Stimulated activated CD8-positive, alpha-beta memory T cell treated with anti-CD3 and anti-CD28 coated beads, Interleukin-12 subunit alpha, Interleukin-12 subunit beta, amount 100 ng/mL, for 4 hours (primary cell): ENCODE measurements around the gene IL10RA.
"Not testable (repeated sequence)": the region's sequence is repeated elsewhere in the genome, so short reads cannot be mapped to it uniquely, and the experiment has no call there.

Experiments used
- DNase-seq: peaks from one replicate; pipeline ENCODE4 v3.0.0-alpha.2; 2020; ENCODE audit warnings: low read depth

IL10RA gene

DNA sequence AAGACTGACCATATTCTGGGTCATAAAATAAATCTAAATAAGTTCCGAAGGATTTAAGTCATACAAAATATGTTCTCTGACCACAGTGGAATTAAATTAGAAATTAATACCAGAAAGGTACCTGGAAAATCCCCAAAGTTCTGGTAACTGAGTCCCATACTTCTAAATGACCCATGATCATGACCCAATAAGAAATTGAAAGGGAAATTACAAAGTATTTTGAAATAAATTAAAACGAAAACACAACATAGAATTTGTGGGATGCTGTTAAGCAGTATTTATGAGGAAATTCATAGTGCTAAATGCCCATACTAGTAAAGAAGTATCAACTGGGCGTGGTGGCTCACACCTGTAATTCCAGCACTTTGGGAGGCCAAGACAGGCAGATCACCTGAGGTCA is 23.4 kb upstream of the IL10RA start:
- no peak for DNase-seq

GRCh38 chr11:117966908-117967307 is 19.3 kb upstream of the IL10RA start:
- no peak for DNase-seq

GRCh38 chr11:117969160-117969991 is 16.8 kb upstream of the IL10RA start:
- no peak for DNase-seq

- DNase-seq, result no peak
Observed at GRCh38 chr11:117970400-117971024, 15.7 kb upstream of the IL10RA start.

DNA sequence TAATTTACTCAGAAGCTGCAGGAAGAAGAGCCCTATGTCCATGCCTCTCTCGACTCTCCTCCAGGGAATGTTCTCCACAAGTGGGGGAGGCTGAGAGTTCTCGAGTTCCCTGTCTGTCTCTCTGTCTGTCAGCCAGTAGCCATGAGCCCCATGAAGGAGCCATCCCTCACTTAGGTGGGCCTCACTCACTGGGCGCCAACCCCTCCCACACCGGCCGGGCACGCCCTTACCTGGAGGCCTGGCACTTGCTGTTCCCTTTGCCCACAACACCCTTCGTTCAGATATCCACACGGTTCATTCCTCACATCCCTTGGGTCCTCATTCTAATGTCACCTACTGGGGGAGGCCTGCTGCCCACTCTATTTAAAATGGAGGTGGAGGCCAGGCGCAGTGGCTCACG is 14.2 kb upstream of the IL10RA start:
- DNase-seq, result no peak

DNA sequence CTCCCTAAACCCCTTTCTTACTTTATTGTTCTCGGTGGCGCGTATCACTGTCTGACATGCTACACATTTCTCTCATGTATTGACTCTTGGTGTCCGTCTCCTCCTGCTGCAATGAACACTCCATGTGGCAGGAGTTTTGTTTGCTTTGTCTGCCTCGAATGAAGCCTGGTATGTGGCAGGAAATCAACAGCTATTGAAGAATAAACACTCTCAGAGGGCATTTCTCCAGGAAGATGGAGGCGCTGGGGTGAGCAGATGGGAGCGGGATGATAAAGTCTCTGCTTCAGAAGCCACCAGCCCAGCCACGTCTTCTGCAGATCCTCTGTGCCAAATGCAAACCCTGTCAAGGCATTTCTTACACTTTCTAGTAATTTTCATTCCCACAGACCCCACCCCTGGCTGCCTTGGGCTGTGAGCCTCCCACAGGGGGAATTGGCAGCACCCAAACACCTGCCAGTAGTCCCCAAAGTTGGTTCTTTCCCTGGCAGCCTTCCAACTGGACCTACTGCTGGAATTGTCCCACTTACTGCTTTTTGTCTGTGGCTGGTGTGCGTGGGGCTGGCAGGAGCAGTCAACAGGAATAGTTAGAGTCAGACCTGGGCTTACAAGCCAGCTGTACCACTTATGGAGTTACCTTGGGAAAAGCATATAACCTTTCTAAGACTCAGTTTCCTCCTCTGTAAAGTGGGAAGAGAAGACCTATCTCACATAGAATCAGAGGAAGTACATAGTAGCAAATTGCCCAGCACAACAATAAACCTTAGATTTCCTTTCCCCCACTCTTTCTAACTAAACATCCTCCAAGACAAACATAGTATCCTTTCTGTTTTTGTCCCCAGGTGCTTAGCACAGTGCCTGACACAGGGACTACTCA is 13.3 kb upstream of the IL10RA start:
- DNase-seq, result no peak

DNA sequence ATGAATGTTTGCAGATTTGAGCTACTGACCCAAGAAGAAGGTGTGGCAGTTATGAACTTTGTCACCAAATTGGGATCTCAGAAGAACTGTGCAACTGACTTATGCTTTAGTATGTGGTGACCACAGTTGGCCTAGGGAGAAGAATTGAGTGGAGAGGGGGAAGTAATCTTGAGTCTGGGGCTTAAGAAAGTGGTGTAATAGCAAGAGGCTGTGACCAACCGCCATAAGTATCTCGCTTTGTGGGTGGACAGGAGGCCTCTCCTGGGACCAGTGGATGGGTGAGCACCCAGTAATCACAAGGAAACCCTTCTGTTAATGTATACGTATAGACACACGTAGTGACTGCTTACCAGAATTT is 12.7 kb upstream of the IL10RA start:
- DNase-seq, result no peak

GRCh38 chr11:117976445-117976844 is 9.7 kb upstream of the IL10RA start:
- DNase-seq, result no peak

- DNase-seq, result no peak
Observed at GRCh38 chr11:117977029-117977428, 9.2 kb upstream of the IL10RA start.

- DNase-seq, result not testable (repeated sequence)
Observed at GRCh38 chr11:117977612-117978264, 8.5 kb upstream of the IL10RA start.

GRCh38 chr11:117978291-117978910 is 7.8 kb upstream of the IL10RA start:
- DNase-seq, result not testable (repeated sequence)

DNA sequence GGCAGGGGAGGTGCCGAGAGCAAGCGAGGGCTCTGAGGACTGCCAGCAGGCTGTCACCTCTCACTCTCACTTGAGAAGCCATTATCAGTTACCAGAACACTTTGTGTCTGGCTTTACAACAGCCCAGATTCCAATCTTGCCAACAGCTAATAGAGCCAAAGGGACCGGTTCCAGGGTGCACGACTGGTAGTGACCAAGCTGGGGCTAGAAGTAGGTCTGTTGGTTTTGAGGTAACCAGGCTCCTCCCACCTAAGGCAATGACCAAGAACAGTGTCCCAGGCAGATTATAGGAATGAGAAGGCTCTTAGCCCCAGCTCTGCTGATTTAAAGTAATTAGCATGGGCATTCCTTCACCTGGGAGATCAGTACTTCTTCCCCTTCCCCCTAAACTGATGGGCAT is 7.2 kb upstream of the IL10RA start:
- no peak for DNase-seq

DNA sequence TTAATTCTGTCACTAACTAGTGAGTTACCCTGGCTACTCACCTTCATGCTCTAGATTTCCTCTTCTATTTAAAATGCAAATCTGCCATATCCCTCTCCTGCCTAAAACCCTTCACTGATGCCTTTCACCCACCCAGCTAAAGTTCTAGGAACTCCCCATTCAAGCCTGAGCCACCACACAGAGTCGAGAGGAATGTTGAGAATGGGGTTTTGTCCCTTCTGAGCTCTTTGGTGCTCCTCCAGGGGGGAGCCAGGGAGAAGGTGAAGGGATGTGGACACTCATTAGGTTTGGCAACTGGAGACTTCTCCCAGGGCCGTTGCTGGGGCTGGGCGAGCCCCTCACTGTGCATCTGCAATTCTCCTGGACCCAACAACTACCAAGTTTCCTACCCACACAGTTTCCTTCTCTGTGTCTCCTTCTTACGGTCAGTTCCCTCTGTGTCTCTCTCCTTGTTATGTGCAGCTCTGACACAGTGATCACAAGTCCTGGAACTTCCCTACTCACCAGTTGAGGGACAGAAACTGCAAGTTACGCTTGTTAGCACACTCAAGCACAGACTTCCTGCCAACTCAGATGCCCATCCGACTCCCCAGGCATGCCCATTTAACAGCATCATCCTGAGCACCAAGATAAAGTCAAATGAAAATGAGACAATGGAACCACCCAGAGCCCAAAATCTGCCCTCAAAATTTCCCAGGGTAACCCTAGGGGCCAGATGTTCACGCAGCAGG is 6.5 kb upstream of the IL10RA start:
- no peak for DNase-seq

DNA sequence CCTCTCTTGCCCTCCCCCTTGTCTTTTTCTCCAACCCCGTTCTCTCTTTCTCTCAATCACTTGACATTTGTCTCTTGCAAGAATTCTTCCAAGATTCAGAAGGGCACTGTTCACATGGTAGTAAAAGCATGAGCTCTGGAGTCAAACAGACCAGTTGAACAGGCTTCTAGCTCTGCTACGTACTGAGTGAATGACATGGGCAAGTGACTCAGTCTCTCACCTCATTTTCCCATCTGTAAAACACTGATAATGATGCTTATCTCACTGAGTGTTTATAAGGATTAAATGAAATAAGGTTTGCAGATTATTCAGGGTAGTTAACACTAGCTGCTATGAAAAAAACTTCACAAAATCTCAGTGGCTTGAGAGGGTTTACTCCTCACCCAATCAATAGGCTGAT is 5.9 kb upstream of the IL10RA start:
- no peak for DNase-seq

DNA sequence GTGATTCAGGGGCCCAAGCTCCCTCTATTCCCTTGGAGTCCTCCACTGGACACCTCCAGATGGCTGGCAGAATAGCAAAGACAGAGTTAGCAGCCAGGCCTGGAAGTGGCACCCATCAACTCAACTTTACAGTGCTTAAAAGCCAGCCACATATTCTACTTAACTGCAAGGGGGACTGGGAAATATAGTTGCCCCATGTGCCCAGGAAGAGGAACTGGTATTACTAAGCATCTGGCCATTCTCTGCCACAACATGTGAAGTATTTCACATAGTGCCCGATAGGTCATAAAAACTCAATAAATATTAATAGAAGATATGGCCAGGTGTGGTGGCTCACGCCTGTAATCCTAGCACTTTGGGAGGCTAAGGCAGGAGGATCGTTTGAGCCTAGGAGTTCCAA is 5.5 kb upstream of the IL10RA start:
- no peak for DNase-seq

- DNase-seq, result no peak
Observed at GRCh38 chr11:117983163-117983475, 3.1 kb upstream of the IL10RA start.

DNA sequence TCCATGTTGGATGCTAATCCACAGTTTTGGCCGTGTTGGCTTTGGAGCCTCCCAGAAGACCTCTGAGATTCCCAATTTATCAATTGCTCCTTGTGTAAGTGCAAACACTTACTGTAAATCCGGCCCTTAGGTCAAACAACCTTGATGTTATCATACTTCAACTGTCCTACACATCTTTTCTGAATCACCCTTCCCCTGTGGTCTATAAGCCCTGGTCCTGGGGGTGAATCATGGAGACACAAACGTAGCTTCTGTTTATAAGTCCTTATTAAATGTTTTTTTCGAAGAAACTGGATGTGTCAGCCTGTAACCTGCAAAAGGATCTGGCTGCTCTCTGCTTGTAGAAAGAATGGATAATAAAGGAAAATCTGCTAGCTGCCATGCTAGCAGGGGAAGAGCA is 1.7 kb upstream of the IL10RA start:
- no peak for DNase-seq

DNA sequence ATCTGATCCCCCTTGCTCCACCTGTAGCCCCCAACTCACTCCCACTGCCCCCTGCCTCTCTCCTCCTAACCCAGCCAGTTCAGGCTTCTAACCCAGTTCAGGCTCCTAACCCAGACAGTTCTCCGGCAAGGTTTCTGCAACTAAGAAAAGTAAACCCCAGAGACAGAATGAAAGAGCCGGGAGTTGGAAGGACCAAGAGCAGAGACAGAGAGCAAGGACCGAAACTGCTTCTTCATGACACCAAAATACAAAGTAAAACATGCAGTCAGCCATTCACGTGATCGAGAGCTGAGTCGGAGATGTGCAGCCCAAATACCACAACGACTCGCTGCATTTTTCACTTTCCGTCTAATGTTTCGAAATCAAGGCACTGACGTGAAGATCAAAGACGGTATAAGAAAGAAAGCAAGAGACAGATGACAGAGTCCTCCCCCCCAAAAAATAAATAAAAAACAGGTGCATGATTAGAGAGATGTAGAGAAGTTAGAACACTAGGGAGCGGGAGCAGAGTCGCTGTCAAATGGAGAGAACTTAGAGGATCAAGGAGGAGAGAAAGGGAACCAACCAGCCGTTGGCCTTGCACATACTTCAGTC is 884 bp downstream of the IL10RA start:
- DNase-seq, result no peak

- DNase-seq, result no peak
Observed at GRCh38 chr11:117989351-117990102, 3.3 kb downstream of the IL10RA start.

- no peak for DNase-seq
Observed at GRCh38 chr11:117992136-117992535, 5.9 kb downstream of the IL10RA start.
